ENCODE results near the gene PCDH9.

Gene PCDH9

DNA sequence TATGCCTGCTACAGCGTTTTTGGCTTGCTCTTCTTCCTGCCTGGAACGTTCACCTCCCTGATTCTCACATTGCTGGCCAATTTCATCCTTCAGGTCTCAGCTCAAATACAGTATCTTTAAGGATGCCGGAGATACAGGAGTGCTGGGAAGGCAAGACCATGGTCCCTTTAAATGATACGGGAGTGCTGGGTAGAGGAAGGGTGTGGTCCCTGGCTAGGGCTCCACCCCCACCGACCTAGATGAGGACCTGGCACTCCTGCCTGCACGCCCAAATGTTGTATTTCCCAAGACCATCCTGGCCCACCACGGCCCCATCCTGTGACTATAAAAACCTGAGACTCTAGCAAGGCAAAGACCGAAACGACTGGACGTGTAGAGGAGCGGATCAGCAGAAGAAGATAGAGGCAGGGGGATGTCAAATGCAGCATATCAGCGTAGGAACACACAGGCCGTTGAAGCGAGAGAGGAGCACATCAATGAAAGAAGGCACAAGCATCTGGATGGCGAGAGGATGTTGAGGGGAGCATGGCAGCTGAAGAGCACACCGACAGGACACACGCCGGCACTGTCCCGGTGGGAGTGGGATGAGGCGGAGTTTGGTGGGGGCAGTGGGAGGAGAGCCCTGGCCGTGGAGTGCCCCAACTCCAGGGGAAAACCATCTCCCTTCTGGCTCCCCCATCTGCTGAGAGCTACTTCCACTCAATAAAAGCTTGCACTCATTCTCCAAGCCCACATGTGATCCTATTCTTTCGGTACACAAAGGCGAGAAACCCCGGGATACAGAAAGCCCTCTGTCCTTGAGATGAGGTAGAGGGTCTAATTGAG, 74.0 kb downstream of the PCDH9 start:
- no peak for DNase-seq

DNA sequence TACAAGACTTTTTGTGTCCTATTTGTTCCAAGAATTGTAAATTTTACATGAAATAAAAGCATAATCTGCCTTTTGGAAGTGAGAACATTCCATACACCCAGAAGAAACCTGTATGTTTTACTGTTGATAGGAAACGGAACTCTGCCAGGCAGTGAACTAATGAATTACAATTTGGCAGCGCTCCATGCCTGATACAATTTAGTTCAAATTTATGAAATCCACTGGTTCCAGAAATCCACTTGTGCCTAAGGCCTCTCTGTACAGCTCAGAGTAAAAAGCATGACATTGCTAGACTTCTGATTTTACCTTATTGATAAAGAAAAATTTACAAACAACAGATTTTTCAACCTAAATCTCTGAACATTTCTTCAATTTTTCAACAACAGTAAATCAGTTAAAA, 78.1 kb downstream of the PCDH9 start:
- DNase-seq = no peak

DNA sequence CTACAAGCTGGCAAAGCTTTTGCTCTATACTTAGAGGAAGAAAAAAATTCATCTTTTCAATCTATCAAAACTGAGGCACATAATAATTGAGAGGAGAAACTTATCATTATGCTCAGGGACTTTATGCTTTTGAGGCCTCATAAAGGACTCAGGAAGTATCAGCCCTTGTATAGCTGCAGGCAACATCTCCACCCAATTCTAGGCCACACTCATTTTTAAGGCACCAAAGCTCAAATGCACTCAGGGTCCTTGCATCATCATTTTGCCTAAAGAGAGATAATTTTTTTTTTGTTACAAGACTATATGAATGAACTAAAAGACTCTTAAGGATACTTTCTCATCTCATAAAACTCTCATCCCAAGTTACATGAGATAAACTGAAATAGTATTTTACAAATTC, 78.5 kb downstream of the PCDH9 start:
- no peak for DNase-seq

DNA sequence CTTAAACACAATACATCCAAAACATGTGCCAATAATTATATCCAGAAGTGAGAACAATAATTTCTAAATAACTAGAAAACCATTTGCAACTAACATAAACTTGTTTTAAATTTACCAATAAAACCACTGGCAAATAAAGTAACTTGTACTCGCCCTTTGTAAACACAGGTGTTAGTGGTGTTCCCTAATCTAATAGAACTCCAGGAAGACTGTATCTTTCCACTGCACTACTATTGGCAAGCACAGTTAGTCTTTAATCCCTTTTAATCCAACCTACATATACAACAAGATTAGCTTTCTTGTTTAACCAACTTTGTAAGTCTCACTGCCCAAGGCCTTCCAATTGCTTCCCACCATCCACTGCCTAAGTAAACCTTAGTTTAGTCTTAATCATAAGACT, 79.5 kb downstream of the PCDH9 start:
- no peak for DNase-seq

DNA sequence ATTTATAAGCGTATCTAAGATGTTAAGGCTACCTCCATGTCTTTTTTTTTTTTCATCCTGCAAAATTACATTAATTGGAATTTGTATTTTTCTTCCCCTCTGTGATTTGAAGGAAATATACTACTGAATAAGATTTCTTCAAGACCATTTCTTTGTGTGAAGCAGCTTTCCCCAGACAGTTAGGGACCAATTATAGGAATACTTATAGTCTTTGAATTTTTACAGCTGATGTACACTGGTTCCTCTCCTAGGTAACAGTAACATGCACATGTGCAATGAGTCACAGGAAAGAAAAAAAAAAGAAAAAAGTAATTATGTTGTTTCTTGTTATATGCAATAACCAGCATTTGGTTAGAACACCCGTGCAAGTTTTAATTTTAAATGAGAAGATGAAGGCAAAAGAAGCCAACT, 82.0 kb downstream of the PCDH9 start:
- no peak for DNase-seq

DNA sequence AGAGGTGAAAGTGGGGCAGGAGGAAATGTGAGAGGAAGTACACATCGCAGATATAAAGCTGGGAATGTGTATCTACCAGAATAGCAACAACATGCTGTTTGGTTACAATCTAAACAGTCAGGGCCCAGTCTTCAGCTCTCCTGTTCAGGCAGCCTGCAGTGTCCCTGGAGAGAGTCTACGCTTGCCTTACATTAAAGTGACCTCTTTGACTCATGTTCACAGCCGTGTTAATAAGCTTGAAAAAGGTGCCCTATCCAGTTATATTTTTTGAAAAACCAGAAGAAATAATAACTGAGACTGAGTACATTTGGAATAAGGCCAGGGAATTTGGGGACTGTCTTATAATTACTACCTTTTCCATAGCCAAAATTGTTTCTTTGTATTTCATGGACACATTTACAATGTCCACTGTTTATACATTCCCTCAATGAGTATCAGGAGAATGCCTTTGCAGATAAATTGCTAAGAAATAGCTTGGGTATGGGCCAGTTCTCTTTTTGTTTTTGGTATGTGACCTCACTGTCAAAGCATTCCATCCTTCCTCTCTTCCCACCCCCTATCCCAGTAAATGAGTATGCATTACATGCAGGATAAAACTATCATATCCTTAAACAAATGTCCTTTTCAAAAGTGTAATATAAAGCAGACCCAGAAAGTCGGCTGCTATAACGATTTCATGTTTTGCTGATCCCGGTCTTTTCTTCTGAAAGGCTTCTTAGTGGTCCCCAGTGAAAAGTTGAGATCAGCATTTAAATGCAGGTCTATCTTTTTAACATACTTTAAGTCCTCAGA, 82.6 kb downstream of the PCDH9 start:
- DNase-seq = peak; percentile 25

DNA sequence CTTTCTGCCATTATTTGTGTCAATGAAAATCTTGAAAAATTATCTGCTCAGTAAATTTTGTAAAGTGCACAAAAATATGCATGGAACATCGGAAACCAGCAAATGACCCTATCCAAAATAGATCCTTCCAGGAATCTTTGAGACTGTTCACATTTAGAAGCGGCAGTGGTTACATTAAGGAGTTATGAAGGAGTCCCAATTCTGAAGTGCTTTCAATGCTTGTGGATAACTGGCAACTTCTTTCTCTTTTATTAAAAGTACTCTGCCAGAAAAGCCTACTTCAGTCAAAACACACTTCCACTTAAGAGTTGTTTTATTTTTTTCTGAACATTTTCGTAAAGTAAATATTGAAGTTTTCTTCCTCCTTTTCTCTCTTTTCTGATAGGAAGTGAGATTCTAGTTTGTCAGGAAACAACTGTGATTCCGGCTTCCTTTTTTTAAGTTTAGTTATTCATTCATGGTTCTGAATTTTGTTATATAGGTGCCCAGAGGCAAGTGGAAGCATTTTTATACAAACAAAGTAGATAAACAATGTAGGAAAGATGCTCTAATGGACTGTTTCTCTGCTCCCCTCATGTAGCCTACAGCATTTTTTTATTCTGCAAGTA, 83.5 kb downstream of the PCDH9 start:
- no peak for DNase-seq

DNA sequence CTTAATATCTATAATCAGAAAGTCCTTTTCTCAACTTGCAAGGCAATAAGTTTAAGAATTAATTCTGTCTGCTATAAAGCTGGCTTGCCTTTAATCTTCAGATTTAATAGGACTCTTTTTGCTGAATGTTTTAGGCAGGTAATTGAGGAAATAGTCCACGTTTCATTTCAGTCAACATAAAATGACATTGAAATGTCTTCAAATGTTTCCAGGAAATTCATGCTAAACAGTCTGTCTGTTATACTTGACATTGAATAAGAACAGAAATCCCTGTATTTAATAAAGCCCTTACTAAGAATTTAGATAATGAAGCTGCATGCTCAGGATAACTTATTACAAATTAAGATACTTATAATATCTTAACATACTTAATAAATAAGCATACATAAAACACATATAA, 84.2 kb downstream of the PCDH9 start:
- DNase-seq = no peak

DNA sequence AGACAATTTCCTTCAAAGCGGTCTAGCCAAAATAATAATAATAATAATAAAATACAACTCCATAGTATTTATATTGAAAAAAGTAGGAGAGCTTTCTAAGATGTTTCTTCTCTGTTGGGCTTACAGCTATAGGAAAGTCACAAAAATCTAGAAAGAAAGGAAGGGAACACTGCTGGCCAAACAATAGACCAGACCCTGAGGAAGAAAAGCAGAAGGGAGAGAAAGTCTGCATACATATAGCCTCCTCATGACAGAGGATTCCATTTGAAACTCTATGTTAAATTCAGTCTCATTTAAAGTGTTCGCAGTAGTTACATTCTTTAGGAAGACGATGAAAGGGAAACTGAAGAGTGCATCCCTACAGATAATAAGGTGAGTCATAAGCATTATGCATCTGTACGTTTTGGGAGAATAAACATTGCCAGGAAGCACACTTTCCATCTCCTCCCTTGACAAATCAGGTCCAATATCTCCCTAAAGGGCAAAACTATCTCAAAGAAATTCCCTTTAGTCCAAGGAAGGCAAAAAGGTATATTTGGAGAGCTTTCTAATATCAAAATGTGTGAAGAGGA, 86.5 kb downstream of the PCDH9 start:
- DNase-seq = no peak

DNA sequence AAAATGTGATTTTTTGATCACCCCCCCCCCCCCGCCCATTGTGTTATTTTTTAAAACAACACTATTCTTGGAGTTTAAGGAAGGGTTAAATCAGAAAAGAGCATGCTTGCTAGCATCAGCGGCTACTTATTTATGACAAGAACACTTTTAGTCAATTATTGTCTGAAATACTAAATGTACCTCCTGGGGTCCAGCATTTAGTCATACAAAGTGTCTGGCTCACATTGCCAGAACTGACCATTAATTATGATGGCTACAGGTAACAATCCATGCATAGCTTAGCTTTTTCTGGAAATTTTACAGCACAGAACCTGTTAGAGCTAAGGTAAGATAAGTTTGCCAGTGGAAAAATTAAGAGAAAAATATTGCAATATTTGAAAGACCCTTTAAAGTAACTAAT, 90.1 kb downstream of the PCDH9 start:
- DNase-seq = no peak

DNA sequence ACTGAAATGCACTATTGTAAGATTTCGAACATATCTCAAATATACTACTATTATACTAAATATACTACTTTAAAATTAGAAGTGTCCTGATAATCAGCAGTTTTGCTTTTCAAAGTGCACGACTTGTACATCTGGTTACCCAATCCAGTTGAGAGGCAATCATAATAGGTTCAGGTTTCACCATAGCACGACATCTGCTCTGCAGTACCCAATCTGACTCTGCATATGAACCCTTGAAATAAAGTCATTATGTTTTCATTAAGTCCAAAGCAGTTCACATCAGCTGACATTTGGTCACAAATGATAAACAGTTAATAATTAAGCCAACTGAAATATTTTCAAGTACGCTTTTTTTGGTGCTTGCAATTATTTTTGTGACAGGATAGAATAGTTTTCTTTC, 90.6 kb downstream of the PCDH9 start:
- DNase-seq = no peak

DNA sequence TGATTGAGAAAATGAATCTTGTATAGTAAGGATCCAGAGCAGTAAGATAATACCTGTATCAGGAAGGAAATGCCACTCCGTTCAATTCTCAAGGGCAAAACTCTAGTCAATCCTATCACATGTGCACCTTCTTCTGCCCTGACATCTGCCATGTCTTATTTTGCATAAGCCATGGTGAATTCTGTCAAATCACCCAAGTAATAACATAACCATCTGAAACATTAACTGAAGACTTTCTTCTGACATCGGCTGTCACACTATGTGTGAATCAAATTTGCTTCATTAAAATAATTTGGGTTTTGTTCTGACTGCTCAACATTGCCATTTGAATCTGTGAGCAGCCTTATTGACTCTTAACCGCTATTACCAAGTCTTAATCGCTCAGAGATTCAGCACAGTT, 91.2 kb downstream of the PCDH9 start:
- no peak for DNase-seq

DNA sequence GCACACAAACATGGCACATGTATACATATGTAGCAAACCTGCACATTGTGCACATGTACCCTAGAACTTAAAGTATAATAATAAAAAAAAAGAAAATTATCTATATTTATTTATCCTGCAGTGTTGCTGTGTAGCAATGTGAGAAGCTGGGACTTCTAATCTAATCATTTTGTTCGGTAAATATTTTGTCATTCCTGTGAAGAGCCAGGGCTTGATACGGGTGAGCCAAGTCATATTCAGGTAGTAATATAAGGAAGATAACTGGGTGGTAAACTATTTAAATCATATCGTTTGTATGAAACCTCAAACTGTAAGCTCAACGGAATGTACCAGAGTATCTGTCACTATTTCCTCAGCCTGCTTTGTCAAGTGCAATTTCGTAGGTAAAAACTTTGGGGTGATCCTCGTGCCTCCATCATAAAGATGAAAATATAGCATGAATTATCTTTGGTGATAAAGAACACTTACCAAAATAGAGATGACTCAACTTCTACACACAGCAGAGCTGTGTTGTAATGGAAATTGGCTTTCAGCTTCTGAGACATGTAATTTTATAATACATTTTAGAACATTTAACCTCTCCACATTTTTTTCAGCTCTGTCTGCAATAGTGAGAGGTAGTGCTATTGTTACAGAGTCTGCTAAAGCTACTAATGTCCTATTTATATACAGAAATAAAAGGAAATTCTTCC, 92.9 kb downstream of the PCDH9 start:
- DNase-seq = no peak

DNA sequence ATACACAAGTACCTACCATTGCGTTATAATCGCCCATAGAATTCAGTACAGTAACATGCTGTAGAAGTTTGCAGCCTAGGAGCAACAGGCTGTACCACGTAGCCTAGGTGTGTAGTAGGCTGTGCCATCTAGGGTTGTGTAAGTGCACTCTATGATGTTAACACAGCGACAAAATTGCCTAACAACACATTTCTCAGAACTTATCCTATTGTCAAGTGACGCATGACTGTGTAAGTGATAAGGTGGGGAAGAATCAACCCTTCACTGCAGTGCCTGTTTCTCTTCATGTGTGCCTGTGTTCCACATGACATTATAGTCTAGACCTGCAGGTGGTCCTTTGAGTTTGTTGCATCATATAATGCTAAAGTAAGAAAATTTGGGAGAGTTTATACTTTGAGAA, 94.0 kb downstream of the PCDH9 start:
- no peak for DNase-seq

DNA sequence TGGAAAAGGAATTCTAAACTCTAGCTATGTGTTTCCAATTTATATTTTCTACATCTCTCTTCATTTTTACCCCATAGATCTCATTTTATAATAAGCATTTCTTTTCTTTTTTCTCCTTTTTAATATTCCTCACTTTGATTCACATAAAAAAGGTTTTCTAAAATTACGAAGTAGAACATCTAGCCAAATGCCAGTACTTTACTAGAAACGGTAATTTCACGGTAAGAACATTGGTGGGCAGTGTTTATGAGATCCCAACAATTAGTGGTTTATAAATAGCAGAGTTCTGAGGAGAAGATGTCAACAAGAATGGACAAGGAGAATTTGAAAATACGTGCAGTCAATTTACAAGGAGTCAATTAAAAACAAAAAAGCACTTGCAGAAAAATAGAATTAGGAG, 94.8 kb downstream of the PCDH9 start:
- DNase-seq = no peak

DNA sequence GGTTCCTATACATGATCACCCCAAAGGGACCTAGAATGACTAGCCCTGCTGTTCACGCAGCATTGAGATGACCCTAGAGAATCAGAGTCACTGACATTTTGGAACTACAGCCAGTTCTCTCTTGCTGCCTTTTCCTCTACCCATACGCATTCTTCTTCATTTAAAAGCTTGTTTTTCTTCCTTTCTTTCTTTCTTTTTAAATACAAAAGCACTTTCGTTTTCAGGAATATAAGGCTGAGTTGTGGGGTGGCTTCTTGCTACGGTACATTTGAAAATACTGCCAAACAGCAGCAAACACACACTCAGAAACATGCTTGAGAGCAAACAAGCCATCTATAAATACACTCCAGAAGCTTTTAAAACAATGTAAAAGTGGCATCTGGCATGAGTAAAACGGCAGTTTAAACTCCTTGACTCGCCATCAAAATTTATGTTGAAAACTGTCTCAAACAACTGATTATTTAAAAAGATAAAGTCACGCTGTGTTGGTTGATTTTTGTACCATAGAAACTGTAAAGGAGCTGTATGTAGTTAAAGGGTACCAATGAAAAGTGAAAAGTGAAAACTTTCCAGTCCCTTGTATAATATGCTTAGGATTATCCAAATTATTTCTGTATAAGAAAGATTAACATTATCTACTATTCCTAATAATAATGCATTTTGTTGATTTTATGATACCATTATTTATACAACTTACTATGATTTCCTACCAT, 95.6 kb downstream of the PCDH9 start:
- DNase-seq = no peak

DNA sequence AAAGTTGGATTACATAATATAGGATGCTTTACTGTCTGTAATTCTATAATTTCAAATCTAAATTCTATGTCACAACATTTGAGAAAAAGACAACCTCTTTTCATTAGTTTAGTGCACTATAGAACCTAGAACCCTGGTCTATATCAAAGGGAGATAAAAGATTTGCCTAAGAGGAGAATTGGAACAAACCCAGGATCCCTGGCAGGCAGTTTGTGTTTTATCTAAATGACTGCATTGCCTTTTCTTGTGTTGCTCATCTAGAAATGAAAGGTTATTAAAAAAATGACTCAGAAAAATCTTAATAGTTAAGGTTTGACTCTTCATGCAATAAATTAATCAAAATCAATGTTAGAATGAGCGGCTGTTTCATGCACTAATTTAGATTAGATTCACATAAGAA, 96.7 kb downstream of the PCDH9 start:
- DNase-seq = no peak

DNA sequence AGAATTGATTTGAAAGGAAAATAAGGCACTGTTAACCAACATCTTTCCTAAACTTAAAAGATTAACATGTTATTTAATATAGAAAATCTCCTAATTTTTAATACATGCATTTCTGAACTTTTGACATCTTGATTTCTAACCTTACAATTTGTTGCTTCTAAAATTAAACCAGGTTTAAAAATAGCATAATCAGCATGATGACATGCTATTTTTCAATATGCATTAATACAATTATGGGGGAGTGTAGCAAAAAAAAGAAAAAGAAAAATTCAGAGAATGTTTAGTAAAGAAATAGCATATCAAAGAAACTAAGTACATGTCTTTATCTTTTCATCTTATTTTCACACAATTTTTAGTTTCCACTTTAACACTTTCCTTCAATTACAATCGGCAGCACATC, 98.7 kb downstream of the PCDH9 start:
- no peak for DNase-seq

DNA sequence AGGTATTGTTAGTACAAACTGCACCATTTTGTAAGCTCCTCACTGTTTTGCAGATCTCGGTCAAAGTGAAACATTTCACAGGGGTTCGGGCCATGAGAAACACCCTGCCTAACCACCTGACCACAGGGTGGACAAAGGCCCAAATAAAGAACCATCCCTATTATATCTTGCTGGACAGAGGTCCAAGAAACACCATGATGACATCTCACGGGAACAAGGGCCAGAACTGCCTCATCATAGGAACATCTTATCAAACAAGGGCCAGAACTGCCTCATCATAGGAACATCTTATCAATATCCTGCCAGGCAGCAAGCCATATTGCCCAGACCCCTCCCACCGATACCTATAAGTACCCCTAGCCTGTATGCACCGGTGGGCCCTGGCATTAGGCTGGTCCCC, 99.7 kb downstream of the PCDH9 start:
- DNase-seq = no peak

DNA sequence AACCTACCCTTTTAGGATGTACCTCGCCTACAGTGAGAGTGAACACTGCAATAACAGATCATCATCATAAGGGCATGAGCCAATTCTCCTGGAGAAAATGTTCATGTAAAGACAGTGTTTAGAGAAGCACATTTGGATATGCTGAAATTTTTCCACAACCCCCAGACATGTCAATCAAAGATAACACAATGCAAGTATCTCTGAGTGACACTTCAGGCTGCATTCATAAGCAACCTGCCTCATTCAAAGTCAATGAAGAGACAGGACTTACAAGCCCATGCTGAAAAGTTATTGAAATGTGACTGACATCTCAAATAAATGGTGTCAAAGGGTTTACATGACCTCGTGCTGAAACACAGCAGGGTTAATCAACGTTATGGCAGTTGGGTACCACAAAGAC, 102.0 kb downstream of the PCDH9 start:
- no peak for DNase-seq

DNA sequence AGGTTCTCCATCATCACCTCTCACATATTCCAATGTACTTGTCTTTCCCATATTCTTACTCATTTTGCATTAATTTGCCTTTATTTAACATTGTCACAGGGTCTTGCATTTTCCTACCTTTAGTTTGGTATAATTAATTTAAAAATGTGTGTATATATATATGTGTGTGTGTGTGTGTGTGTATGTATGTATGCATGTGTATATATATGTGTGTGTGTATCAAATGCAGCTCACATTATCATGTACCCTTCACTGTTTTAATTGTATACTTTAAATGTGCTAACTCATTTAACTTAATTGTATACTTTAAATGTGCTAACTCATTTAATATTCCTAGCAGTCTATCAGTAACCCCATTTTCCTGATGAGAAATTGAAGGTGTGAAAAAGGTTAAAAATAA, 104.5 kb downstream of the PCDH9 start:
- DNase-seq = no peak

DNA sequence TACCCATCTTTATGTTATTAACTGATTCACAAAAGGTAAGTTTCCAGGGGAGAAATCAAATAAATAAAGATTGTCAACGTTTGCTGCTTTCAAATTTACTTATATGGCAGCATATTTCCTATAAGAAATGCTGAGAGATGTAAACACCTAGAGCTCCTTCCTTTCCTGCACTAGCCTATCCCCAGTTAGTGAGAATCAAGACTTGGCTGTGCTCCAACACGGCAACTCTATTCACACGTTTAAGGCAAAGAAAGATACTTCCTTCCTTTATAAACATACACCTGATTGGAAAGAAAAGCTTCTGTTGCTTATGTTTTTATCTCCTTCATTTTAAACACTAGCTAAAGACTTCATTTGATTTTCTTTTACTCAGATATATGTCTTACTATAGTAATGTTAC, 107.0 kb downstream of the PCDH9 start:
- no peak for DNase-seq
